GM18907 (cell line): ENCODE measurements around the gene KLF12.

Experiments
- ATAC-seq: cut with Tn5 transposase; IDR thresholded peaks from one replicate; pipeline ENCODE4 v1.9.1; 2021; ENCODE audit warnings: mild to moderate bottlenecking, moderate library complexity; ENCODE audit not compliant: unreplicated experiment

The KLF12 gene

GRCh38 chr13:74104661-74105275 is 29.4 kb downstream of the KLF12 start:
- ATAC-seq = peak; percentile 55

- ATAC-seq = peak; percentile 49
These were observed 30.1 kb downstream of the KLF12 start for GRCh38 chr13:74103970-74104555.

- ATAC-seq = no peak
These were observed 31.0 kb downstream of the KLF12 start for GRCh38 chr13:74103196-74103595.

GRCh38 chr13:74102691-74103090 is 31.5 kb downstream of the KLF12 start:
- ATAC-seq = no peak

- ATAC-seq = no peak
These were observed 32.8 kb downstream of the KLF12 start for GRCh38 chr13:74101436-74101835.

GRCh38 chr13:74098077-74098476 is 36.1 kb downstream of the KLF12 start:
- no peak for ATAC-seq

GRCh38 chr13:74097116-74097515 is 37.1 kb downstream of the KLF12 start:
- no peak for ATAC-seq

- no peak for ATAC-seq
These were observed 40.5 kb downstream of the KLF12 start for GRCh38 chr13:74093691-74094090.

- ATAC-seq = no peak
These were observed 41.5 kb downstream of the KLF12 start for GRCh38 chr13:74092711-74093110.

GRCh38 chr13:74090869-74091605 is 43.2 kb downstream of the KLF12 start:
- no peak for ATAC-seq

- ATAC-seq = no peak
These were observed 43.8 kb downstream of the KLF12 start for GRCh38 chr13:74090397-74090796.

GRCh38 chr13:74087357-74087756 is 46.8 kb downstream of the KLF12 start:
- no peak for ATAC-seq
